ENCODE measurements around the gene DHCR24. TPM values are rescaled to one million over a fixed set of nuclear protein-coding genes. Genes with fewer than 3 reads are reported as not detected.

Gene DHCR24
- total RNA-seq, 4 donors from 2014 or later = 167 to 525 (median 389) TPM

DNA sequence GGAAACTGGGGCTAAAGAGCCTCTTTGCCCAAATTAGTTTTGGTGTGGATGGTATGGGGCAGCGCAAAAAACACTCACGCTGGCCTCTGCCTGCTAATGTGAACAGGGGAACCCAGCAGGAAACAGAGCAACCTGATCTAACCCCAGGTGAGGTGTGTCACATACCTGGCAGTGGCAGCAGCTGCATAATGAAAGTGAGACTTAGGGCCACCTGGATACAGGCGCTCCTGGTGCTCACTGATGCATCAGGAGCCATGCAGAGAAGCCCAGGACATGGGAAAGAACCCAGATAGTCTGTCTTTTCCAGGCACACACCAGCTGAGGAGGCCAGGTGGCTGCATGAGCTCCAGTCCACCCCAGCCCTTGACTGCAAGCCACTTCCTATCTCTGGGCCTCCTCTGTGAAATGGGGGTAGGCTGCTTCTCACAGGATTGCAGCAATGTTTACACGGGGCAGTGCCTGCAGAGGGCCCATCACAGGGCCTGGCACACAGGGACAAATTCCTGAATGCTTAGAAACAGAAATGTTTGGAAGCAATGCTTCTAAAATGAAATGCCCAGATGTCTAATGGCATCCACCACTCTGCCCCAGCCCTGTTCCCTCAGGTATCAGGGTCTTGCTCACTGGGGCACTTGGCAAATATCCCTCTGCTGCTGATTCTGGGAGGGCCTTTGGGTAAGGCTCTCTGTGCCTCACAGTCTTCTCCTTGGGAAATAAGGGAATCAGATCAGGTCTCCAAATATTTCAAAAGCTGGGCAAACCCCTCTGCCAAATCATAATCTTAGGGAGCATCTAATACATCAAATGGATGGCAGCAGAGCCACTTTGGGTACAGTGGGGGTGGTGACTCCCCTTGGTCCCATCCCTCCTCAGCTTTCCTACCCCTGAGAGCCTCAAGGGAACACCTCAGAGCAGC is 19.9 kb downstream of the DHCR24 start:
- Histone ChIP-seq H3K4me3 (no peak overlapping the region), H3K27ac (no peak overlapping the region), H3K36me3 (peaks cover 87% of the 10 kb centered on the region), H3K4me1 (no peaks in the 10 kb centered on the region), H3K27me3 (no peaks in the 10 kb centered on the region), H3K9me3 (no peaks in the 10 kb centered on the region)
- TF ChIP-seq POLR2AphosphoS5 (IDR thresholded peaks at IDR 0.05) (no peak), POLR2A (IDR thresholded peaks at IDR 0.05) (no peak), EP300 (IDR thresholded peaks at IDR 0.05) (no peak)
- TF ChIP-seq, protein P1, sequence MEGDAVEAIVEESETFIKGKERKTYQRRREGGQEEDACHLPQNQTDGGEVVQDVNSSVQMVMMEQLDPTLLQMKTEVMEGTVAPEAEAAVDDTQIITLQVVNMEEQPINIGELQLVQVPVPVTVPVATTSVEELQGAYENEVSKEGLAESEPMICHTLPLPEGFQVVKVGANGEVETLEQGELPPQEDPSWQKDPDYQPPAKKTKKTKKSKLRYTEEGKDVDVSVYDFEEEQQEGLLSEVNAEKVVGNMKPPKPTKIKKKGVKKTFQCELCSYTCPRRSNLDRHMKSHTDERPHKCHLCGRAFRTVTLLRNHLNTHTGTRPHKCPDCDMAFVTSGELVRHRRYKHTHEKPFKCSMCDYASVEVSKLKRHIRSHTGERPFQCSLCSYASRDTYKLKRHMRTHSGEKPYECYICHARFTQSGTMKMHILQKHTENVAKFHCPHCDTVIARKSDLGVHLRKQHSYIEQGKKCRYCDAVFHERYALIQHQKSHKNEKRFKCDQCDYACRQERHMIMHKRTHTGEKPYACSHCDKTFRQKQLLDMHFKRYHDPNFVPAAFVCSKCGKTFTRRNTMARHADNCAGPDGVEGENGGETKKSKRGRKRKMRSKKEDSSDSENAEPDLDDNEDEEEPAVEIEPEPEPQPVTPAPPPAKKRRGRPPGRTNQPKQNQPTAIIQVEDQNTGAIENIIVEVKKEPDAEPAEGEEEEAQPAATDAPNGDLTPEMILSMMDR (IDR thresholded peaks at IDR 0.05) = no peak
- no peak for DNase-seq (ENCODE audit: low spot score in 2 of 2)
- WGBS = 71% methylated on average over 1 of the region's 4 CpGs

DNA sequence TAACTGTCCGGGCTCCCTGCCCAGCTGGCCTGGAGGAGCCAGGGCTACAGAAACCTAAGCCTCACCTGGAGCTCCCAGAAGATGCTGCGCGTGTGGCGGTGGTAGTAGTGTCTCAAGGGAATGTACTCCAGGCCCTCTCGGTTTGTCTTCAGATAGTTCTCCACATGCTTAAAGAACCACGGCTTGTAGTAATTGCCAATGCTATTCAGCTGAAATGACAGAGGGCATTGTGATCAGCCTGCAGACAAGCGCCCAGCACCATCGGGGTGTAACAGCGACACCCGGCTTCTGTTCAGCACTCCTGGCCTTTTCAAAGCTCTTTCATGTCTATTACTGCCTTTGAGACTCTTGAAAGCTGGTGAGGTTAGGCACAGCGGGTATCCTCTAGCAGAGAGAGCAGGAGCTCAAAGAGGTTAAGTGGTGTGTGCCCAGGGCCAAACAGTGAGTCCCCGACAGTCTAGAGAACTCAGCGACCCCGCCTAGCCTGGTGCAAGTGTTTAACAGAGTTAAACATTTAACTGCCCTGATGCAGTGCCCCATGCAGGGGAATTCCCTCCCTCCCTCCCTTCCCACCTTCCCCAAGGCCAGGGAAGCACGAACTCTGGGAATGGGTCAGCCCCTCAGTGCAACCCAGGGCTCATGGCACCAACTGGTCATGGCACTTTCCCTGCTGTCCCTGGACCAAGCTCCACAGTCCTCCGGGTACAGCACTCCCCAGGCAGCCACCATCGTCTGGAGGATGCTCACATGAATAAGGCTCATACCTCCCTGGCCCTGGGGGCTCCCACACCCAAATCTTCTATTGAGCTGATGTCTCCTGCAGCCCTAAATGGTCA is 21.5 kb downstream of the DHCR24 start:
- WGBS = 84% methylated on average over 11 of the region's 17 CpGs
- Histone ChIP-seq H3K36me3 (peaks cover 76% of the 10 kb centered on the region), H3K9me3 (no peaks in the 10 kb centered on the region), H3K4me3 (no peak overlapping the region), H3K4me1 (no peaks in the 10 kb centered on the region), H3K27ac (no peak overlapping the region), H3K27me3 (no peaks in the 10 kb centered on the region)
- TF ChIP-seq POLR2AphosphoS5 (IDR thresholded peaks at IDR 0.05) (no peak), POLR2A (IDR thresholded peaks at IDR 0.05) (no peak), EP300 (IDR thresholded peaks at IDR 0.05) (no peak)
- TF ChIP-seq, protein P1 (IDR thresholded peaks at IDR 0.05) = no peak
- no peak for DNase-seq (ENCODE audit: low spot score in 2 of 2)

DNA sequence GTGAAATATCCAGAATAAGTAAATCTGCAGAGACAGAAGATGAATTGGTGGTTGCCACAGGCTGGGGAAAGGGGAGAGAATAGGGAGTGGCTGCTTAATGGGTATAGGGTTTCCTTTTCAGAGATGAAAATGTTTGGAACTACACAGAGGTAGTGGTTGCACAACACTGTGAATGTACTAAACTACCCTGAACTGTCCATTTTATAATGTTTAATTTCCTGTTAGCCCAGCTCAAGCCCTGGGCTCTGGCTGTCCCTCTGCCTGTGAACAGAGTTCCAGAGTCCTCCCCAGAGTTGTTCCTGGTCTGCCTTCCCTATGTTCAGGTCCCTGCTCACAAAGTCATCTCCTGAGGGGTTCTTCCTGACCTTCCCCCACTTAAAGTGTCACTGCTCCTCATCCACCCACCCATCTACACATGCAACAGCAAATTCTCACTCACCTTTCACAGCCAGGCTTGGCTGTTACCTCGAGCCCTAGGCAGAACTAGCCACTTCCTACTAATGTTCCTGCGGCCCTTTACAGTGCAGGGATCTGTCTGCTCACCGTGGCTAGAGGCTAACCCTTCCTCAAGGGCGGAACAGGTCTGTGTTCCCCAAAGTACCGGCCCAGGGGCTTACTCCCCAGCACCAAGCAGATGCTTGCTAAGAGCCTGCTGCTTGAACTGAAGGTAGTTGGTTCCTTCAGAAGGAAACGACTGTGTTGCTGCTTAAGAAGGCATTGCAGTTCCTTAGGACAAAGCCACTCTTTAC is 22.4 kb downstream of the DHCR24 start:
- H3K4me3 ChIP-seq = no peak overlapping the region
- peaks cover 72% of the 10 kb centered on the region for H3K36me3 ChIP-seq
- H3K4me1 ChIP-seq = no peaks in the 10 kb centered on the region
- TF ChIP-seq POLR2AphosphoS5 (IDR thresholded peaks at IDR 0.05) (no peak), EP300 (IDR thresholded peaks at IDR 0.05) (no peak)
- 77% methylated on average over 4 of the region's 6 CpGs for WGBS
- no peaks in the 10 kb centered on the region for H3K27me3 ChIP-seq
- no peaks in the 10 kb centered on the region for H3K9me3 ChIP-seq
- H3K27ac ChIP-seq = no peak overlapping the region
- DNase-seq (ENCODE audit: low spot score in 2 of 2) = no peak

DNA sequence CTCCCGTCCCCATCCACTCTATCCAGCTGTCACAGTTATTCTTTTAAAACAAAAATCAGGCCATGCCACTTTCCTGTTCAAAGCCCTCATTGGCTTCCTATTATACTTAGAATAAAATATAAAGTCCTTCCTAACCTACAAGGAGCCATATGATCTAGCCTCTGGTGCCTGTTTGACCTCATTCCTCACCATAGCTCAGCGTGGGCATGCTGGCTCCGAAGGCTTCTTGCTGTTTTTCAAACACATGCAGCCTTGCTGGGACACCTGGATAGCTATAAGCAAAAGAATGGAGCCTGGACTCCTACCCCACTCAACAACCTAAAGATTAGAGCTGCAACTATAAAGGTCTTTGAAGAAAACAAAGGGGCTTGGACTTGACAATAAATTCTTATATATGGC is 23.7 kb downstream of the DHCR24 start:
- Histone ChIP-seq H3K27me3 (no peaks in the 10 kb centered on the region), H3K36me3 (peaks cover 66% of the 10 kb centered on the region), H3K9me3 (no peaks in the 10 kb centered on the region), H3K27ac (no peak overlapping the region), H3K4me3 (no peak overlapping the region), H3K4me1 (peaks cover 4% of the 10 kb centered on the region)
- DNase-seq (ENCODE audit: low spot score in 2 of 2) = no peak
- TF ChIP-seq EP300 (IDR thresholded peaks at IDR 0.05) (no peak), POLR2A (IDR thresholded peaks at IDR 0.05) (no peak), POLR2AphosphoS5 (IDR thresholded peaks at IDR 0.05) (no peak)
- TF ChIP-seq, protein P1 (IDR thresholded peaks at IDR 0.05) = no peak
- 96% methylated on average over 3 of the region's 3 CpGs for WGBS

DNA sequence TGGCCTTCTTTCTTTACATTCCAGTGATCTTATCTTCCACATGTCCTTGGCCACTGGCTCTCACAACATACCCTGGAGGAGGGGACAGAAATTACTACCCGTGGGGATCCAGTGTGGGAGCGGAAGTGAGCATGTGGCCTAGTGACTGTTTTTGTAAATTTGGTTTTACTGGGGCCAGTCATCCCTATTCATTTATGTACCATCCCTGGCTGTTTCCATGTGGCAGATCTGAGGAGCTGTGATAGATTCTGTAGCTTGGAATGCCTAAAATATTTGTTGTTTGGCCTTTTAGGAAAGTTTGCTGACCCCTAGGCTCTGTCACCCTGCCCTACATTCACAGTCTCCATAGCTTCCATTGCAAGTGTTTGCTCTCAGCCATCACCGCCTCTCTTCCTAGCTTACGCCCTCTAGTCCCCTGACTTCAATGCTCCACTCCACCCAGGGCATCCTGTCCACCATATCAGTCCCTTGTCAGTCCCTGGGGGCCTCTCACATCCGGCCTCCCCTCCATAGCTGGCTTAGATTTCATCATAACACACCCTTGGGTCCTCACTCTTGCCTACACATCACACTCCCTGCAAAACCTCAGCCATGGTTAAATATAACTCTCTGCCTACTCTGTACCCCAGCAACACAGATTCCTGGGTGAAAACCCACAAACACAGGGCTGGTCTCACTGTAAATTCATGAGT is 25.8 kb downstream of the DHCR24 start:
- no peaks in the 10 kb centered on the region for H3K27me3 ChIP-seq
- H3K36me3 ChIP-seq = peaks cover 58% of the 10 kb centered on the region
- no peak overlapping the region for H3K27ac ChIP-seq
- WGBS = 78% methylated on average over 5 of the region's 5 CpGs
- H3K4me3 ChIP-seq = no peak overlapping the region
- TF ChIP-seq, protein P1 (IDR thresholded peaks at IDR 0.05) = no peak
- TF ChIP-seq POLR2AphosphoS5 (IDR thresholded peaks at IDR 0.05) = no peak
- TF ChIP-seq EP300 (IDR thresholded peaks at IDR 0.05) = no peak
- no peak for TF ChIP-seq POLR2A (IDR thresholded peaks at IDR 0.05)
- H3K9me3 ChIP-seq = no peaks in the 10 kb centered on the region
- no peak for DNase-seq (ENCODE audit: low spot score in 2 of 2)
- H3K4me1 ChIP-seq = peaks cover 17% of the 10 kb centered on the region

Measured in suprapubic skin (tissue), 4 donors.